ENCODE measurements around the gene CFAP251. TPM values are rescaled to one million over a fixed set of nuclear protein-coding genes. Genes with fewer than 3 reads are reported as not detected.
"Not testable (repeated sequence)": the region's sequence is repeated elsewhere in the genome, so short reads cannot be mapped to it uniquely, and the experiment has no call there.

CFAP251 gene
- polyA plus RNA-seq, 1 donor (not counting 4 experiments of a cell fraction or from before 2014, with no cell fraction given): 74.2 TPM

DNA sequence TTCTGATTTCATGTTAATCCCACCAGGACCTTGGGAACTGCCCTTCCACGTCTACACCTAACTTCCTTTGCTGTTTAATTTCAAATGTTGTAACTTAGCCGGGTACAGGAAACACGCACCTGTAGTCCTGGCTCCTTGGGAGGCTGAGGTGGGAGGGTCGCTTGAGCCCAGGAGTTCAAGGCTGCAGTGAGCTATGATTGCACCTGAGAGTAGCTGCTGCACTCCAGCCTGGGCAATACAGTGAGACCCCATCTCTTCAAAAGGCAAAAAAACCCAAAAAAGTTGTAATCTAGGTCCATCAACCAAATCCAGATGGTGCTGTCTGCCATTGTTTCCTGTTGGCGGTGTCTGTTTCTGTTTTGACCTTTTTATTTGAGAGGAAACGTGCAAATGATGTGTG is 117.8 kb downstream of the CFAP251 start:
- no peaks in the 10 kb centered on the region for H4K20me1 ChIP-seq (ENCODE audit: control insufficient read depth, extremely low read depth, insufficient read depth, low read length)
- H3K27ac ChIP-seq (ENCODE audit: control insufficient read depth, insufficient read depth, low read length): no peak overlapping the region
- dilution Hi-C loops (cut with MboI; ENCODE audit: extremely low pct_ligation_motif_present, low sequenced_read_pairs): no loop called here

DNA sequence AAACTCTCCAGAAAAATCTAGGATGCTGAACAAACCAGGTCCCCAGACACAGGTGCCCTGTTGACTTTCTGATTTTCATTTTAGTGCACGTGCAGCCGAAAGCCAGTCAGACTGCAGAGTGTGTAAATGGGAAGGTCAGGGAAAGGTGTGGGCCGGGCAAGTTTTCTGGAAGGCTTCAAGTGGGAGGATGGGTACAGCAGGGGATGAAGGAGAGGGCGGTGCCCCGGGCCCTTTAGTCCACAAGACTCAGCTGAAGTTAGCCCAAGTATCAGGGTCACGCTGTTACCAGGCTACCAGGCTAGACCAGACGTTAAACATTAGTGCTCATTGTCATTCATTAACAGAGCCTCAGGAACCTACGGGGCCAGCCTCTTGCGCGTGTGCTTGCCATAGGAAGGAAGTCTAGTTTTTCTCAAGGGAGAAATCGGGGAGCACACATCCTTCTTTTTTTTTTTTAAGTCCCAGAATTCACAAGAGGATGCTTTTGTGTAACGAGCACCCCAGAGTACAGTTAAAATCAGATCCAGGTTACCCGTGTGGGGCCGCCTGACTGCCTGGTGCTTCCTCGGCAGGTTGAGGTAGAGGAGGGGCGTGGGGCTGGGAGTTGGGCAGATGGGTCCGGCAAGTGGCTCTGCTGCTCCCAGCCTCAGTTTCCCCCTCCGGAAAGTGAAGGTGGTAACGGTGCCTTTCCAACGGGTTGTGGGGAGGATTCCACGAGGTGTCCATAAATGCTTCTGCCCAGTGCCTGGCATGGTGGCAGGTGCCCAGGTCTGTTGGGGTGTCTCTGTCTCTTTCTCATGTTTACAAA is 122.4 kb downstream of the CFAP251 start:
- no peak for FAIRE-seq
- Histone ChIP-seq H3K9me1 (ENCODE audit: control insufficient read depth, extremely low read depth, insufficient read depth, low read length) (no peaks in the 10 kb centered on the region), H3K9me3 (ENCODE audit: control insufficient read depth, low read depth, low read length) (no peaks in the 10 kb centered on the region), H3K27me3 (ENCODE audit: control insufficient read depth, extremely low read depth, insufficient read depth, low read length) (no peaks in the 10 kb centered on the region), H2AFZ (ENCODE audit: control insufficient read depth, low read length) (no peak overlapping the region), H3K4me3 (ENCODE audit: control insufficient read depth in 2 of 3, extremely low read depth in 1 of 3, insufficient read depth in 2 of 3, low read depth in 1 of 3, low read length in 3 of 3) (no peak overlapping the region), H3K4me1 (ENCODE audit: control insufficient read depth, extremely low read depth, insufficient read depth, low read length) (no peaks in the 10 kb centered on the region), H4K20me1 (ENCODE audit: control insufficient read depth, extremely low read depth, insufficient read depth, low read length) (no peaks in the 10 kb centered on the region), H3K27ac (ENCODE audit: control insufficient read depth, insufficient read depth, low read length) (no peak overlapping the region), H3K9ac (ENCODE audit: control insufficient read depth, extremely low read depth, insufficient read depth, low read length) (no peak overlapping the region), H3K4me2 (ENCODE audit: control insufficient read depth, extremely low read depth, insufficient read depth, low read depth, low read length) (no peak overlapping the region), H3K79me2 (ENCODE audit: control insufficient read depth, insufficient read depth, low read length) (peaks cover 3% of the 10 kb centered on the region), H3K36me3 (ENCODE audit: control insufficient read depth in 2 of 2, extremely low read depth in 1 of 2, insufficient read depth in 2 of 2, low read length in 2 of 2) (peaks cover 11 to 28% of the 10 kb centered on the region in 2 experiments)
- no peak for TF ChIP-seq EZH2 (IDR thresholded peaks at IDR 0.05; ENCODE audit: low read length)
- TF ChIP-seq, protein P1, sequence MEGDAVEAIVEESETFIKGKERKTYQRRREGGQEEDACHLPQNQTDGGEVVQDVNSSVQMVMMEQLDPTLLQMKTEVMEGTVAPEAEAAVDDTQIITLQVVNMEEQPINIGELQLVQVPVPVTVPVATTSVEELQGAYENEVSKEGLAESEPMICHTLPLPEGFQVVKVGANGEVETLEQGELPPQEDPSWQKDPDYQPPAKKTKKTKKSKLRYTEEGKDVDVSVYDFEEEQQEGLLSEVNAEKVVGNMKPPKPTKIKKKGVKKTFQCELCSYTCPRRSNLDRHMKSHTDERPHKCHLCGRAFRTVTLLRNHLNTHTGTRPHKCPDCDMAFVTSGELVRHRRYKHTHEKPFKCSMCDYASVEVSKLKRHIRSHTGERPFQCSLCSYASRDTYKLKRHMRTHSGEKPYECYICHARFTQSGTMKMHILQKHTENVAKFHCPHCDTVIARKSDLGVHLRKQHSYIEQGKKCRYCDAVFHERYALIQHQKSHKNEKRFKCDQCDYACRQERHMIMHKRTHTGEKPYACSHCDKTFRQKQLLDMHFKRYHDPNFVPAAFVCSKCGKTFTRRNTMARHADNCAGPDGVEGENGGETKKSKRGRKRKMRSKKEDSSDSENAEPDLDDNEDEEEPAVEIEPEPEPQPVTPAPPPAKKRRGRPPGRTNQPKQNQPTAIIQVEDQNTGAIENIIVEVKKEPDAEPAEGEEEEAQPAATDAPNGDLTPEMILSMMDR (optimal IDR thresholded peaks at IDR 0.05 in 1 of 3, IDR thresholded peaks at IDR 0.05 in 1 of 3, conservative IDR thresholded peaks at IDR 0.05 in 1 of 3; ENCODE audit: extremely low read depth in 1 of 3, insufficient read depth in 2 of 3, low read length in 3 of 3): no peak
- no peak for DNase-seq (ENCODE audit: low read depth, low spot score)
- dilution Hi-C loops (cut with MboI; ENCODE audit: extremely low pct_ligation_motif_present, low sequenced_read_pairs): no loop called here

More for the DNA sequence above, 117.8 kb downstream of the CFAP251 start:
- H3K27me3 ChIP-seq (ENCODE audit: control insufficient read depth, extremely low read depth, insufficient read depth, low read length): no peaks in the 10 kb centered on the region
- H3K9me1 ChIP-seq (ENCODE audit: control insufficient read depth, extremely low read depth, insufficient read depth, low read length): no peaks in the 10 kb centered on the region
- peaks cover 28% of the 10 kb centered on the region for H3K79me2 ChIP-seq (ENCODE audit: control insufficient read depth, insufficient read depth, low read length)
- H3K9me3 ChIP-seq (ENCODE audit: control insufficient read depth, low read depth, low read length): no peaks in the 10 kb centered on the region
- H3K4me1 ChIP-seq (ENCODE audit: control insufficient read depth, extremely low read depth, insufficient read depth, low read length): peaks cover 12% of the 10 kb centered on the region
- DNase-seq (ENCODE audit: low read depth, low spot score) (no peak), FAIRE-seq (no peak)
- H2AFZ ChIP-seq (ENCODE audit: control insufficient read depth, low read length): no peak overlapping the region
- H3K9ac ChIP-seq (ENCODE audit: control insufficient read depth, extremely low read depth, insufficient read depth, low read length): no peak overlapping the region
- H3K36me3 ChIP-seq (ENCODE audit: control insufficient read depth in 2 of 2, extremely low read depth in 1 of 2, insufficient read depth in 2 of 2, low read length in 2 of 2): peaks cover 8 to 28% of the 10 kb centered on the region in 2 experiments
- no peak overlapping the region for H3K4me3 ChIP-seq (ENCODE audit: control insufficient read depth in 2 of 3, extremely low read depth in 1 of 3, insufficient read depth in 2 of 3, low read depth in 1 of 3, low read length in 3 of 3)
- no peak overlapping the region for H3K4me2 ChIP-seq (ENCODE audit: control insufficient read depth, extremely low read depth, insufficient read depth, low read depth, low read length)
- no peak for TF ChIP-seq EZH2 (IDR thresholded peaks at IDR 0.05; ENCODE audit: low read length)
- TF ChIP-seq, protein P1 (optimal IDR thresholded peaks at IDR 0.05 in 1 of 3, IDR thresholded peaks at IDR 0.05 in 1 of 3, conservative IDR thresholded peaks at IDR 0.05 in 1 of 3; ENCODE audit: extremely low read depth in 1 of 3, insufficient read depth in 2 of 3, low read length in 3 of 3): no peak

DNA sequence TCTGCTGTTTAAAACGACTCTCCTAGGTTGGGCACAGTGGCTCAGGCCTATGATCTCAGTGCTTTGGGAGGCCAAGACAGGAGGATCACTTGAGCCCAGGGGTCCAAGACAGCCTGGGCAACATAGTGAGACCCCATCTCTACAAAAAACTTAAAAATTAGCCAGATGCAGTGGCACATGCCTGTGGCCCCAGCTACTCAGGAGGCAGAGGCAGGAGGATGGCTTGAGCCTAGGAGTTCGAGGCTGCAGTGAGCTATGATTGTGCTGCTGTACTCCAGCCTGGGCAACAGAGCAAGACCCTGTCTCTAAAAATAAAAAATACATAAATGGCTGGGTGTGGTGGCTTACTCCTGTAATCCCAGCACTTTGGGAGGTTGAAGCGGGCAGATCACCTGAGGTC is 123.1 kb downstream of the CFAP251 start:
- not testable (repeated sequence) for FAIRE-seq; H3K79me2 ChIP-seq (ENCODE audit: control insufficient read depth, insufficient read depth, low read length); H3K9ac ChIP-seq (ENCODE audit: control insufficient read depth, extremely low read depth, insufficient read depth, low read length)

More for the DNA sequence above, 123.1 kb downstream of the CFAP251 start:
- H3K27me3 ChIP-seq (ENCODE audit: control insufficient read depth, extremely low read depth, insufficient read depth, low read length); H3K27ac ChIP-seq (ENCODE audit: control insufficient read depth, insufficient read depth, low read length); dilution Hi-C loops (cut with MboI; ENCODE audit: extremely low pct_ligation_motif_present, low sequenced_read_pairs); H3K4me1 ChIP-seq (ENCODE audit: control insufficient read depth, extremely low read depth, insufficient read depth, low read length); H3K4me3 ChIP-seq (ENCODE audit: control insufficient read depth in 2 of 3, extremely low read depth in 1 of 3, insufficient read depth in 2 of 3, low read depth in 1 of 3, low read length in 3 of 3); DNase-seq (ENCODE audit: low read depth, low spot score); H3K9me1 ChIP-seq (ENCODE audit: control insufficient read depth, extremely low read depth, insufficient read depth, low read length); H2AFZ ChIP-seq (ENCODE audit: control insufficient read depth, low read length); H3K4me2 ChIP-seq (ENCODE audit: control insufficient read depth, extremely low read depth, insufficient read depth, low read depth, low read length); H4K20me1 ChIP-seq (ENCODE audit: control insufficient read depth, extremely low read depth, insufficient read depth, low read length); H3K9me3 ChIP-seq (ENCODE audit: control insufficient read depth, low read depth, low read length): not testable (repeated sequence)
- peaks cover 11 to 30% of the 10 kb centered on the region in 2 experiments for H3K36me3 ChIP-seq (ENCODE audit: control insufficient read depth in 2 of 2, extremely low read depth in 1 of 2, insufficient read depth in 2 of 2, low read length in 2 of 2)
